H1 (cell line): ENCODE results near the gene SPIB. TPM values are rescaled to one million over a fixed set of nuclear protein-coding genes. Genes with fewer than 3 reads are reported as not detected.

Source experiments
- BCL11A ChIP-seq, 2 experiments: IDR thresholded peaks; one replicate each; pipeline ENCODE4 v1.6.1; 2011; ENCODE audit warnings: low read depth in 2 of 2, low read length in 2 of 2, mild to moderate bottlenecking in 2 of 2
- CBX5 ChIP-seq: fragments of 300-800, 300-1000 bp; sonication (generic); IDR thresholded peaks from 2 replicates; pipeline ENCODE4 v1.7.1; 2016; ENCODE audit warnings: antibody characterized with exemption, low read length, low read depth
- E2F6 ChIP-seq: IDR thresholded peaks from 2 replicates; pipeline ENCODE4 v1.6.1; 2012; ENCODE audit warnings: inconsistent platforms
- MAFK ChIP-seq: IDR thresholded peaks from 2 replicates; pipeline ENCODE4 v1.6.1; 2012; ENCODE audit warnings: low read depth, mild to moderate bottlenecking, improper control_type of control experiment, low read length
- TAF1 ChIP-seq: IDR thresholded peaks from 2 replicates; pipeline ENCODE4 v1.6.1; 2011; ENCODE audit warnings: mild to moderate bottlenecking, low read depth, low read length
- TAF7 ChIP-seq: optimal IDR thresholded peaks from 2 replicates; pipeline ENCODE3; 2011; ENCODE audit warnings: low read depth, mild to moderate bottlenecking, inconsistent platforms, low read length, moderate library complexity, borderline replicate concordance
- polyA plus RNA-seq, 7 experiments: library from polyadenylated mRNA; depleted of rRNA in 3 of 7; stranded (reverse) in 5 of 7; unstranded in 2 of 7; fragments of >200 nt in 5 of 7; fragments of 200-250 nt in 2 of 7; gene quantifications; 1 replicate in 5 of 7; 2 replicates in 1 of 7; 4 replicates in 1 of 7; pipeline versions ENCODE4 v1.2.1 to v1.2.3, GENCODE V29; 2011 to 2013; ENCODE audit warnings: missing spikeins in 2 of 7, mixed read lengths in 2 of 7
- total RNA-seq: library from RNA; stranded (reverse); fragmentation: NEBNext Ultra II Directional; extraction: Animal tissue kit (Norgen Biotek cat#: 25700); gene quantifications from 2 replicates; pipeline ENCODE4 v1.2.1, GENCODE V29; 2021

Gene SPIB
- total and polyA plus RNA-seq, 2 of the 8 experiments (the other 6 are each of a cell fraction or from before 2014, with no cell fraction given) = 11.1 to 17.4 TPM

- TF ChIP-seq TAF1 (no peak), CBX5 (no peak), MAFK (no peak), BCL11A (IDR thresholded peaks at IDR 0.05; ENCODE audit: low read depth in 2 of 2, low read length in 2 of 2) (no peak), TAF7 (no peak), E2F6 (no peak)
Observed at GRCh38 chr19:50377517-50377916, 41.2 kb upstream of the SPIB start (continued).
